ENCODE results near the gene SLC8A1.

SLC8A1 gene

GRCh38 chr2:40150266-40150665 is 301.6 kb downstream of the SLC8A1 start:
- DNase-seq (ENCODE audit: low read depth): no peak

GRCh38 chr2:40148334-40148733 is 303.6 kb downstream of the SLC8A1 start:
- no peak for DNase-seq (ENCODE audit: low read depth)

- DNase-seq (ENCODE audit: low read depth): no peak
Observed at GRCh38 chr2:40147360-40147759, 304.5 kb downstream of the SLC8A1 start.

- no peak for DNase-seq (ENCODE audit: low read depth)
Observed at GRCh38 chr2:40144022-40144421, 307.9 kb downstream of the SLC8A1 start.

GRCh38 chr2:40138314-40138713 is 313.6 kb downstream of the SLC8A1 start:
- DNase-seq (ENCODE audit: low read depth): no peak

GRCh38 chr2:40131081-40131704 is 320.7 kb downstream of the SLC8A1 start:
- DNase-seq (ENCODE audit: low read depth): no peak

GRCh38 chr2:40130251-40130994 is 321.5 kb downstream of the SLC8A1 start:
- DNase-seq (ENCODE audit: low read depth): peak; percentile 55

GRCh38 chr2:40129725-40130124 is 322.2 kb downstream of the SLC8A1 start:
- DNase-seq (ENCODE audit: low read depth): no peak

- DNase-seq (ENCODE audit: low read depth): no peak
Observed at GRCh38 chr2:40128796-40129195, 323.1 kb downstream of the SLC8A1 start.

GRCh38 chr2:40127890-40128557 is 323.9 kb downstream of the SLC8A1 start:
- peak; percentile 45 for DNase-seq (ENCODE audit: low read depth)

- DNase-seq (ENCODE audit: low read depth): no peak
Observed at GRCh38 chr2:40127146-40127545, 324.7 kb downstream of the SLC8A1 start.

GRCh38 chr2:40126006-40126405 is 325.9 kb downstream of the SLC8A1 start:
- no peak for DNase-seq (ENCODE audit: low read depth)

- DNase-seq (ENCODE audit: low read depth): no peak
Observed at GRCh38 chr2:40123746-40124145, 328.1 kb downstream of the SLC8A1 start.

GRCh38 chr2:40123326-40123725 is 328.6 kb downstream of the SLC8A1 start:
- DNase-seq (ENCODE audit: low read depth): no peak

- DNase-seq (ENCODE audit: low read depth): no peak
Observed at GRCh38 chr2:40120957-40121356, 330.9 kb downstream of the SLC8A1 start.

- no peak for DNase-seq (ENCODE audit: low read depth)
Observed at GRCh38 chr2:40120026-40120425, 331.9 kb downstream of the SLC8A1 start.

- DNase-seq (ENCODE audit: low read depth): no peak
Observed at GRCh38 chr2:40118622-40119021, 333.3 kb downstream of the SLC8A1 start.

- DNase-seq (ENCODE audit: low read depth): no peak
Observed at GRCh38 chr2:40115894-40116293, 336.0 kb downstream of the SLC8A1 start.

GRCh38 chr2:40115348-40115747 is 336.5 kb downstream of the SLC8A1 start:
- DNase-seq (ENCODE audit: low read depth): no peak

GRCh38 chr2:40113997-40114396 is 337.9 kb downstream of the SLC8A1 start:
- DNase-seq (ENCODE audit: low read depth): no peak

GRCh38 chr2:40113272-40113968 is 338.5 kb downstream of the SLC8A1 start:
- DNase-seq (ENCODE audit: low read depth): no peak

- DNase-seq (ENCODE audit: low read depth): no peak
Observed at GRCh38 chr2:40109381-40109780, 342.5 kb downstream of the SLC8A1 start.

GRCh38 chr2:40108851-40109250 is 343.0 kb downstream of the SLC8A1 start:
- no peak for DNase-seq (ENCODE audit: low read depth)

Data from amniotic epithelial cell (primary cell).